Calu3 (cell line): ENCODE measurements around the gene MRPL21. TPM values are rescaled to one million over a fixed set of nuclear protein-coding genes. Genes with fewer than 3 reads are reported as not detected.

Experiments used
- BruUV-seq: library from RNA; stranded (reverse); fragments of 400-500 nt; replicated peaks from 2 replicates; lab custom pipeline; 2021; lab: Mats Ljungman, UMichigan
- CTCF ChIA-PET: fragments of 300-600 bp; sonication (Branson Sonifier 250); formaldehyde crosslinking; loops from one replicate; lab custom pipeline; 2022; ENCODE audit warnings: antibody characterized with exemption; lab: Charles Lee
- DNase-seq: peaks from one replicate; pipeline ENCODE4 v3.0.0; 2022
- H3K27ac Mint-ChIP-seq: one replicate; pipeline ENCODE4 v1.8.0; 2022; ENCODE audit warnings: mixed read lengths; ENCODE audit not compliant: unreplicated experiment
- H3K27me3 Mint-ChIP-seq: one replicate; pipeline ENCODE4 v1.8.0; 2022; ENCODE audit warnings: mixed read lengths; ENCODE audit not compliant: unreplicated experiment
- H3K36me3 Mint-ChIP-seq: one replicate; pipeline ENCODE4 v1.8.0; 2022; ENCODE audit warnings: mild to moderate bottlenecking, moderate library complexity, mixed read lengths; ENCODE audit not compliant: insufficient read depth, unreplicated experiment
- H3K4me1 Mint-ChIP-seq: one replicate; pipeline ENCODE4 v1.8.0; 2022; ENCODE audit warnings: mild to moderate bottlenecking, low read depth, mixed read lengths; ENCODE audit not compliant: unreplicated experiment
- H3K4me3 Mint-ChIP-seq: one replicate; pipeline ENCODE4 v1.8.0; 2022; ENCODE audit warnings: mild to moderate bottlenecking, low read depth, moderate library complexity, mixed read lengths; ENCODE audit not compliant: unreplicated experiment
- H3K9me3 Mint-ChIP-seq: one replicate; pipeline ENCODE4 v1.8.0; 2022; ENCODE audit warnings: low read depth, mixed read lengths; ENCODE audit not compliant: unreplicated experiment
- intact Hi-C: fragments of 100-400 bp; cut with micrococcal nuclease; formaldehyde crosslinking; loops from one replicate; pipeline ENCODE4 v1.10.0; 2022; ENCODE audit not compliant: unreplicated experiment
- total RNA-seq: library from RNA; stranded (reverse); gene quantifications from 2 replicates; pipeline ENCODE4 v1.2.3, GENCODE V29; 2022
- TF ChIP-seq, protein P1 (sequence below): fragments of 200-600 bp; IDR thresholded peaks from one replicate; pipeline ENCODE4 v1.8.0; 2022; ENCODE audit warnings: antibody characterized with exemption; ENCODE audit not compliant: unreplicated experiment

Gene MRPL21
- total RNA-seq, 1 experiment from 2014 or later: 79.7 TPM

DNA sequence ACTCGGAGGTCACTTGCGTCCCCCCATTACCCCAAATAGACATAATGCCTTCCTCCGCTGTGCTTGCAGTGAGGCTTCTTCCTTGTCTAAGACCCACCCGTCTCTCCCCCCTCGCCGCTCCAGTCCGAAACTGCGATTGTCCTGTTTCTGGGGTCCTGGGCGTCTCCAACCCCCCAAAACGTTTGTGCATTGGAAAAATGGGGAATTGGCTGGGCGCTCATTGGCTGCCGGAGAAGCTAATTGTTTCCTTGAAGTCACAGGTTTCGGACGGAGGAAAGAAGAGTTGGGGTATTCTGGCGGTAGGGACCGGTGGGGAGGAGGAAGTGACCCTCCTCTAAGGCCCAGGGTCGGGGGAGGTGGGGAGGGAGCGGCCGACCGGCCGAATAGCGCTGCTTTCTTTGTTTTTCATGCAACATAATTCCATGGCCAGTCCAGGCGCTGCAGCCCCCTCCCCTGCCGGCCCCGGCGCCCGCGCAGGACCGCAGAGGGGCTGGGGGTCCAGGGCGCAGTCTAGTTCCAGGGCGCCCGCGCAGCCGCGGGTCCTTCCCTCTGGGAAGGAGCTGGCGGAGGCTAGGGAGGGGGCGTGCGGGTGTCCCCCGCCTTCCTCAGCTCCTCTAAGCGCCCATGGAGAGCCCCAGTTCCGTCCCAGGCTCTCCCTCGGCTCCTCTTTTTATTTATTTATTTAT is 49.2 kb downstream of the MRPL21 start:
- Mint-ChIP-seq H3K27me3 (peaks cover 29% of the 10 kb centered on the region), H3K4me1 (peaks cover 14% of the 10 kb centered on the region), H3K27ac (no peak overlapping the region), H3K9me3 (no peaks in the 10 kb centered on the region), H3K36me3 (no peaks in the 10 kb centered on the region), H3K4me3 (no peak overlapping the region)
- DNase-seq: no peak
- CTCF ChIA-PET: interaction anchor here (0.6 kb wide), 1 partner anchor 136 kb away, joined by 4 read pairs; no protein-coding TSS in a partner anchor
- no TSS peak for BruUV-seq
- TF ChIP-seq, protein P1, sequence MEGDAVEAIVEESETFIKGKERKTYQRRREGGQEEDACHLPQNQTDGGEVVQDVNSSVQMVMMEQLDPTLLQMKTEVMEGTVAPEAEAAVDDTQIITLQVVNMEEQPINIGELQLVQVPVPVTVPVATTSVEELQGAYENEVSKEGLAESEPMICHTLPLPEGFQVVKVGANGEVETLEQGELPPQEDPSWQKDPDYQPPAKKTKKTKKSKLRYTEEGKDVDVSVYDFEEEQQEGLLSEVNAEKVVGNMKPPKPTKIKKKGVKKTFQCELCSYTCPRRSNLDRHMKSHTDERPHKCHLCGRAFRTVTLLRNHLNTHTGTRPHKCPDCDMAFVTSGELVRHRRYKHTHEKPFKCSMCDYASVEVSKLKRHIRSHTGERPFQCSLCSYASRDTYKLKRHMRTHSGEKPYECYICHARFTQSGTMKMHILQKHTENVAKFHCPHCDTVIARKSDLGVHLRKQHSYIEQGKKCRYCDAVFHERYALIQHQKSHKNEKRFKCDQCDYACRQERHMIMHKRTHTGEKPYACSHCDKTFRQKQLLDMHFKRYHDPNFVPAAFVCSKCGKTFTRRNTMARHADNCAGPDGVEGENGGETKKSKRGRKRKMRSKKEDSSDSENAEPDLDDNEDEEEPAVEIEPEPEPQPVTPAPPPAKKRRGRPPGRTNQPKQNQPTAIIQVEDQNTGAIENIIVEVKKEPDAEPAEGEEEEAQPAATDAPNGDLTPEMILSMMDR: no peak
- intact Hi-C loops: no loop called here

DNA sequence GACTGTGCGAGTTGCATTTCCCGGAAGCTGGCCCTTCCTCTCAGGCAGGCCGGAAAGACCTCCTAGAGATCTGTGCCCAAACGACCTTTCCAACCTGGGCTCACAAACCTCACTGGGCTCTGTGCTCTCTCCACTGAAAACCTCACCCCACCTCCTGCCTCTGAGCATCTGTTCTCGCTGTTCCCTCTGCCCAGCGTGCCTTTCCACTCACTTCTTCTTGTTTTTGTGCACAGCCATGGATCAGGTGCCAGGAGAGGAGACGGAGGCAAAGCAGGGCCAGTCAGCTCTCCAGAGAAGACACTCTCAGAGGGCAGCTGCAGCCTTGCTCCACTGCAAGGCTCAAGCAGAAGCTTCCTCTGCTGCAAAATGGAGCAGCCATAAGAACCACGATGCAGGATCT is 51.0 kb downstream of the MRPL21 start:
- intact Hi-C loops: no loop called here
- H3K27me3 Mint-ChIP-seq: peaks cover 39% of the 10 kb centered on the region
- TF ChIP-seq, protein P1: no peak
- CTCF ChIA-PET: interaction anchor here (0.6 kb wide), 1 partner anchor 72 kb away, joined by 5 read pairs; no protein-coding TSS in a partner anchor
- DNase-seq: no peak
- no peaks in the 10 kb centered on the region for H3K36me3 Mint-ChIP-seq
- H3K9me3 Mint-ChIP-seq: no peaks in the 10 kb centered on the region
- BruUV-seq: no TSS peak
- H3K4me3 Mint-ChIP-seq: no peak overlapping the region
- peaks cover 10% of the 10 kb centered on the region for H3K4me1 Mint-ChIP-seq
- no peak overlapping the region for H3K27ac Mint-ChIP-seq

DNA sequence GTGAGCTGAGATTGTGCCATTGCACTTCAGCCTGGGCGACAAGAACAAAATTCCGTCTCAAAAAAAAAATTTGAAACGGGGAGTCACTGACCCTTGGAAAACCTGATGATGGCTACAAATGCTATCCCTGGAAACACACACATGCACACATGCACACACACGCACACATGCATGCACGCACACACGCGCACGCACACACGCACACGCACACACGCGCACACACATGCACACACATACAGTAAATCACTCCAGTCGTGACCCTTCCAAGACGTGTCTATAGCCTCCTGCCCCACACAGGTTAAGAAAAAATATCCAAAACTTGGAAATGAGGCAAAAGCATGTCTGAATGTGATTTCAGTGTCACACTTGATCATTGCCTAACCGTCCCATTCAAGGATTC is 55.2 kb downstream of the MRPL21 start:
- Mint-ChIP-seq H3K27ac (no peak overlapping the region), H3K36me3 (peaks cover 8% of the 10 kb centered on the region), H3K4me3 (no peak overlapping the region), H3K27me3 (peaks cover 34% of the 10 kb centered on the region), H3K4me1 (peaks cover 11% of the 10 kb centered on the region), H3K9me3 (no peaks in the 10 kb centered on the region)
- BruUV-seq: no TSS peak
- no peak for DNase-seq
- CTCF ChIA-PET: interaction anchor here (0.6 kb wide), 1 partner anchor 35 kb away, joined by 3 read pairs; no protein-coding TSS in a partner anchor
- intact Hi-C loops: no loop called here
- TF ChIP-seq, protein P1: no peak

DNA sequence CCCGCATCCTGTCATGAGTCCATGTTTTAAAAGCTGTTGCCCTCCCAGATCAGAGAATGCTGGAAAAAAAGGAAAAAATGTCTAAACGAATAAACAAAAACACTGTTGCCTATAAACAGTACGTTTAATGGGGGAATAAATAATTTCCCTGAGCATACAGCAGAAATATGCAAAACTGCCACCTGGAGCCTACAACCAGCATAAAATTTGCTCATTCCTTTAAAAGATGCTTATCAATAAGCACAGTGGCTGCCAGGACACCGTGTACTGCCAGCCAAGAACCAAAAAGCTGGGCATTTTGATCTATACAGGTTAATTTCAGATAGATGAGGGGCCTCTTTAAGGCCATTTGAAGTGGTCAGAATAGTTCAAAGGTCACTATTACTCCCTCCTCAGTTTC is 56.2 kb downstream of the MRPL21 start:
- TF ChIP-seq, protein P1: no peak
- H3K27ac Mint-ChIP-seq: no peak overlapping the region
- H3K36me3 Mint-ChIP-seq: peaks cover 18% of the 10 kb centered on the region
- peaks cover 13% of the 10 kb centered on the region for H3K4me1 Mint-ChIP-seq
- CTCF ChIA-PET: no interaction called here
- peaks cover 23% of the 10 kb centered on the region for H3K27me3 Mint-ChIP-seq
- H3K9me3 Mint-ChIP-seq: no peaks in the 10 kb centered on the region
- intact Hi-C loops: no loop called here
- no TSS peak for BruUV-seq
- no peak for DNase-seq
- H3K4me3 Mint-ChIP-seq: no peak overlapping the region
